Measurements from ENCODE around the gene STK26.
"Not testable (repeated sequence)": the region's sequence is repeated elsewhere in the genome, so short reads cannot be mapped to it uniquely, and the experiment has no call there.

The STK26 gene

GRCh38 chrX:132022967-132023895 is at the start of gene STK26:
Gene STK26 (plus strand): TSS chrX:132023302. CDS start chrX:132023618, 316 bp downstream.
- no peak for DNase-seq

- no peak for DNase-seq
Measured at GRCh38 chrX:131975851-131976250, 47.3 kb upstream of the STK26 start.

GRCh38 chrX:131977619-131978018 is 45.5 kb upstream of the STK26 start:
- DNase-seq, result no peak

- DNase-seq, result no peak
Measured at GRCh38 chrX:131979116-131979515, 44.0 kb upstream of the STK26 start.

- DNase-seq, result no peak
Measured at GRCh38 chrX:131985526-131986049, 37.5 kb upstream of the STK26 start.

GRCh38 chrX:131987252-131987651 is 35.9 kb upstream of the STK26 start:
- DNase-seq, result no peak

GRCh38 chrX:131988236-131988635 is 34.9 kb upstream of the STK26 start:
- DNase-seq, result no peak

- DNase-seq, result no peak
Measured at GRCh38 chrX:132001127-132001526, 22.0 kb upstream of the STK26 start.

- DNase-seq, result no peak
Measured at GRCh38 chrX:132004728-132005127, 18.4 kb upstream of the STK26 start.

GRCh38 chrX:132009350-132009749 is 13.8 kb upstream of the STK26 start:
- no peak for DNase-seq

- DNase-seq, result not testable (repeated sequence)
Measured at GRCh38 chrX:132010213-132010612, 12.9 kb upstream of the STK26 start.

- DNase-seq, result no peak
Measured at GRCh38 chrX:132015875-132016274, 7.2 kb upstream of the STK26 start.

- no peak for DNase-seq
Measured at GRCh38 chrX:132016628-132017430, 6.3 kb upstream of the STK26 start.

GRCh38 chrX:132017431-132018185 is 5.5 kb upstream of the STK26 start:
- no peak for DNase-seq

GRCh38 chrX:132022198-132022966 is 720 bp upstream of the STK26 start:
- DNase-seq, result no peak

- DNase-seq, result no peak
Measured at GRCh38 chrX:132023896-132024386, 839 bp downstream of the STK26 start.

GRCh38 chrX:132025041-132025440 is 1.9 kb downstream of the STK26 start:
- DNase-seq, result no peak

GRCh38 chrX:132030264-132030663 is 7.2 kb downstream of the STK26 start:
- no peak for DNase-seq

GRCh38 chrX:132031867-132032266 is 8.8 kb downstream of the STK26 start:
- DNase-seq, result no peak

- no peak for DNase-seq
Measured at GRCh38 chrX:132033166-132033565, 10.1 kb downstream of the STK26 start.

- no peak for DNase-seq
Measured at GRCh38 chrX:132034648-132035047, 11.5 kb downstream of the STK26 start.

- no peak for DNase-seq
Measured at GRCh38 chrX:132037479-132037993, 14.4 kb downstream of the STK26 start.
